H9 (cell line): ENCODE data around the gene CRISPLD2. TPM values are rescaled to one million over a fixed set of nuclear protein-coding genes. Genes with fewer than 3 reads are reported as not detected.

Experiments used
- DNase-seq: peaks from one replicate; pipeline ENCODE4 v3.0.0-alpha.2; 2017
- H2AFZ ChIP-seq: one replicate; pipeline ENCODE4 v1.6.1; 2013; ENCODE audit warnings: mild to moderate bottlenecking, low read length, control low read depth, moderate library complexity
- H2AK5ac ChIP-seq: 2 replicates; pipeline ENCODE4 v1.6.1; 2013; ENCODE audit warnings: low read length, control low read depth, mixed read lengths; ENCODE audit not compliant: insufficient read length
- H2BK120ac ChIP-seq: one replicate; pipeline ENCODE4 v1.6.1; 2013; ENCODE audit warnings: low read depth, mild to moderate bottlenecking, low read length, control low read depth, inconsistent platforms; ENCODE audit not compliant: poor library complexity, severe bottlenecking
- H2BK12ac ChIP-seq: 2 replicates; pipeline ENCODE4 v1.6.1; 2013; ENCODE audit warnings: low read length, control low read depth, mixed read lengths, low read depth; ENCODE audit not compliant: insufficient read length
- H2BK15ac ChIP-seq: 2 replicates; pipeline ENCODE4 v1.6.1; 2013; ENCODE audit warnings: low read depth, low read length, control low read depth
- H2BK20ac ChIP-seq: one replicate; pipeline ENCODE4 v1.6.1; 2013; ENCODE audit warnings: low read depth, mild to moderate bottlenecking, low read length, control low read depth, inconsistent platforms; ENCODE audit not compliant: poor library complexity, severe bottlenecking
- H2BK5ac ChIP-seq: 2 replicates; pipeline ENCODE4 v1.6.1; 2013; ENCODE audit warnings: low read length, control low read depth, mixed read lengths; ENCODE audit not compliant: insufficient read length
- H3K14ac ChIP-seq: 2 replicates; pipeline ENCODE4 v1.6.1; 2013; ENCODE audit warnings: low read length, control low read depth; ENCODE audit not compliant: insufficient read depth
- H3K18ac ChIP-seq: 2 replicates; pipeline ENCODE4 v1.6.1; 2013; ENCODE audit warnings: low read depth, mild to moderate bottlenecking, mixed read lengths, low read length, control low read depth; ENCODE audit not compliant: insufficient read length
- H3K23ac ChIP-seq: 2 replicates; pipeline ENCODE4 v1.6.1; 2013; ENCODE audit warnings: low read length, control low read depth, mixed read lengths, low read depth; ENCODE audit not compliant: insufficient read length
- H3K23me2 ChIP-seq: 2 replicates; pipeline ENCODE4 v1.6.1; 2013; ENCODE audit warnings: low read depth, mild to moderate bottlenecking, mixed read lengths, low read length, control low read depth; ENCODE audit not compliant: insufficient read length, poor library complexity, severe bottlenecking
- H3K27ac ChIP-seq: 2 replicates; pipeline ENCODE4 v1.5.1; 2013; ENCODE audit warnings: low read length, control low read depth, mixed read lengths, low read depth; ENCODE audit not compliant: insufficient read length
- H3K27me3 ChIP-seq: 2 replicates; pipeline ENCODE4 v1.6.1; 2013; ENCODE audit warnings: low read length, control low read depth, inconsistent platforms; ENCODE audit not compliant: insufficient read depth
- H3K4ac ChIP-seq: 2 replicates; pipeline ENCODE4 v1.6.1; 2013; ENCODE audit warnings: low read depth, mild to moderate bottlenecking, control low read depth, inconsistent platforms, low read length, moderate library complexity
- H3K4me1 ChIP-seq: 2 replicates; pipeline ENCODE4 v1.6.1; 2013; ENCODE audit warnings: low read length, control low read depth, inconsistent platforms; ENCODE audit not compliant: insufficient read depth
- H3K4me2 ChIP-seq: 2 replicates; pipeline ENCODE4 v1.6.1; 2013; ENCODE audit warnings: low read length, control low read depth, mixed read lengths; ENCODE audit not compliant: insufficient read length, insufficient read depth
- H3K56ac ChIP-seq: 2 replicates; pipeline ENCODE4 v1.6.1; 2013; ENCODE audit warnings: low read depth, mild to moderate bottlenecking, mixed read lengths, low read length, control low read depth; ENCODE audit not compliant: insufficient read length
- H3K79me1 ChIP-seq: 2 replicates; pipeline ENCODE4 v1.6.1; 2013; ENCODE audit warnings: low read depth, mild to moderate bottlenecking, moderate library complexity, low read length, control low read depth, inconsistent platforms; ENCODE audit not compliant: insufficient read depth, poor library complexity, severe bottlenecking
- H3K79me2 ChIP-seq: 2 replicates; pipeline ENCODE4 v1.6.1; 2013; ENCODE audit warnings: low read length, control low read depth, inconsistent platforms; ENCODE audit not compliant: insufficient read depth
- H3K9ac ChIP-seq: 2 replicates; pipeline ENCODE4 v1.6.1; 2013; ENCODE audit warnings: low read length, control low read depth, mixed read lengths; ENCODE audit not compliant: insufficient read length; ENCODE audit errors: extremely low read depth
- H3K9me3 ChIP-seq: one replicate; pipeline ENCODE4 v1.6.1; 2013; ENCODE audit warnings: low read depth, low read length, inconsistent platforms; ENCODE audit not compliant: control insufficient read depth
- H3T11ph ChIP-seq: one replicate; pipeline ENCODE4 v1.6.1; 2013; ENCODE audit warnings: mild to moderate bottlenecking, low read length, control low read depth, inconsistent platforms
- H4K20me1 ChIP-seq: one replicate; pipeline ENCODE4 v1.6.1; 2013; ENCODE audit not compliant: control insufficient read depth, insufficient read length, insufficient read depth
- H4K5ac ChIP-seq: 2 replicates; pipeline ENCODE4 v1.6.1; 2013; ENCODE audit warnings: low read depth, mild to moderate bottlenecking, mixed read lengths, low read length, control low read depth; ENCODE audit not compliant: insufficient read length
- H4K8ac ChIP-seq: replicated peaks from 2 replicates; pipeline ENCODE4 v1.6.1; 2013; ENCODE audit warnings: low read length, control low read depth, mixed read lengths, low read depth; ENCODE audit not compliant: insufficient read length
- H4K91ac ChIP-seq: 2 replicates; pipeline ENCODE4 v1.6.1; 2013; ENCODE audit warnings: low read depth, mild to moderate bottlenecking, moderate library complexity, mixed read lengths, low read length, control low read depth; ENCODE audit not compliant: insufficient read length
- H3K27ac Mint-ChIP-seq, 3 experiments: 2 replicates in 2 of 3; 3 replicates in 1 of 3; pipeline ENCODE4 v1.8.0; 2020 to 2021; ENCODE audit warnings: mixed read lengths in 3 of 3, mild to moderate bottlenecking in 1 of 3, moderate library complexity in 1 of 3
- H3K27me3 Mint-ChIP-seq: 2 replicates; pipeline ENCODE4 v1.8.0; 2021; ENCODE audit warnings: low read depth, mild to moderate bottlenecking, moderate library complexity, mixed read lengths
- H3K36me3 Mint-ChIP-seq, 3 experiments: 2 replicates in 2 of 3; 3 replicates in 1 of 3; pipeline ENCODE4 v1.8.0; 2020 to 2021; ENCODE audit warnings: low read depth in 3 of 3, mixed read lengths in 3 of 3; ENCODE audit not compliant: insufficient read depth in 1 of 3
- H3K4me1 Mint-ChIP-seq, 2 experiments: 2 replicates each; pipeline ENCODE4 v1.8.0; 2020; ENCODE audit warnings: mixed read lengths in 2 of 2
- H3K4me3 Mint-ChIP-seq, 2 experiments: 2 replicates in 1 of 2; 3 replicates in 1 of 2; pipeline ENCODE4 v1.8.0; 2020 to 2021; ENCODE audit warnings: mild to moderate bottlenecking in 2 of 2, mixed read lengths in 2 of 2, moderate library complexity in 1 of 2
- H3K9me3 Mint-ChIP-seq, 2 experiments: 2 replicates in 1 of 2; 3 replicates in 1 of 2; pipeline ENCODE4 v1.8.0; 2020; ENCODE audit warnings: mild to moderate bottlenecking in 2 of 2, mixed read lengths in 2 of 2, moderate library complexity in 1 of 2
- CTCF ChIP-seq: fragments of 200-600 bp; sonication (generic); conservative IDR thresholded peaks from 3 replicates; pipeline ENCODE4 v1.8.0; 2021; ENCODE audit warnings: antibody characterized with exemption, mild to moderate bottlenecking
- WGBS: extraction: QIAGEN DNeasy Blood & Tissue Kit; methylation state at CpG from one replicate; pipeline ENCODE4 v1.1.7; 2013; ENCODE audit warnings: missing lambda C conversion rate, low lambda C conversion rate, mixed read lengths; ENCODE audit not compliant: insufficient read length; ENCODE audit errors: extremely low coverage; 5-methylcytosine and 5-hydroxymethylcytosine counted together
- total RNA-seq: library from RNA; stranded (reverse); gene quantifications from 2 replicates; pipeline ENCODE4 v1.2.1, GENCODE V29; 2021

The CRISPLD2 gene
- total RNA-seq, 1 experiment from 2014 or later, result 2.3 TPM

GRCh38 chr16:84786605-84787262 lies 33.1 kb upstream of the CRISPLD2 start:
- no peak overlapping the region for H3K27ac Mint-ChIP-seq
- Histone ChIP-seq H3K27me3 (no peaks in the 10 kb centered on the region), H2BK20ac (no peak overlapping the region)

More at GRCh38 chr16:84786605-84787262, 33.1 kb upstream of the CRISPLD2 start:
- WGBS, result no CpG with 5 or more reads among the region's 13 CpGs
- no peak overlapping the region for H3K14ac ChIP-seq
- no peaks in the 10 kb centered on the region for H3K4me1 ChIP-seq
- no peak overlapping the region for H3T11ph ChIP-seq
- no peak for DNase-seq
- H3K18ac ChIP-seq, result no peak overlapping the region
- H3K27ac ChIP-seq, result no peak overlapping the region
- H3K9ac ChIP-seq, result no peak overlapping the region
- H3K27me3 Mint-ChIP-seq, result no peaks in the 10 kb centered on the region
- no peaks in the 10 kb centered on the region for H3K9me3 ChIP-seq
- H3K56ac ChIP-seq, result no peak overlapping the region
- H4K8ac ChIP-seq, result no peak overlapping the region
- H3K9me3 Mint-ChIP-seq, result no peaks in the 10 kb centered on the region
- H2BK5ac ChIP-seq, result no peak overlapping the region
- H2AFZ ChIP-seq, result no peak overlapping the region
- H2BK15ac ChIP-seq, result no peak overlapping the region
- no peak overlapping the region for H4K5ac ChIP-seq
- H2BK120ac ChIP-seq, result no peak overlapping the region
- no peak overlapping the region for H4K91ac ChIP-seq
- H3K36me3 Mint-ChIP-seq, result no peaks in the 10 kb centered on the region
- no peak overlapping the region for H2BK12ac ChIP-seq
- no peaks in the 10 kb centered on the region for H3K79me2 ChIP-seq
- no peak for TF ChIP-seq CTCF
- no peak overlapping the region for H3K23ac ChIP-seq
- H2AK5ac ChIP-seq, result no peak overlapping the region
- H3K79me1 ChIP-seq, result no peaks in the 10 kb centered on the region
- H3K23me2 ChIP-seq, result no peaks in the 10 kb centered on the region
- H3K4me3 Mint-ChIP-seq, result no peak overlapping the region
- H4K20me1 ChIP-seq, result no peaks in the 10 kb centered on the region
- H3K4ac ChIP-seq, result no peak overlapping the region
- no peak overlapping the region for H3K4me2 ChIP-seq
- H3K4me1 Mint-ChIP-seq, result no peaks in the 10 kb centered on the region
